ENCODE results near the gene NUDT7.

Gene NUDT7

GRCh38 chr16:77767826-77768225, 45.5 kb downstream of the NUDT7 start:
- peaks cover 10% of the 10 kb centered on the region in 2 experiments for H3K4me1 ChIP-seq (ENCODE audit: control insufficient read depth in 1 of 2, insufficient read depth in 2 of 2, low read length in 2 of 2)
- H3K14ac ChIP-seq (ENCODE audit: low read length), result no peak overlapping the region
- no peak overlapping the region for H3K27ac ChIP-seq (ENCODE audit: low read depth, low read length)
- no peaks in the 10 kb centered on the region for H3K36me3 ChIP-seq (ENCODE audit: control insufficient read depth in 1 of 2, insufficient read depth in 2 of 2, low read length in 2 of 2)
- H3K4me2 ChIP-seq (ENCODE audit: low read length), result no peak overlapping the region
- H2BK120ac ChIP-seq (ENCODE audit: insufficient read depth, low read length, poor library complexity), result no peak overlapping the region
- H3K79me1 ChIP-seq (ENCODE audit: low read length), result peaks cover 2% of the 10 kb centered on the region
- no peak overlapping the region for H2BK5ac ChIP-seq (ENCODE audit: low read depth, low read length, poor library complexity)
- no peak overlapping the region for H3K18ac ChIP-seq (ENCODE audit: low read length)
- H4K91ac ChIP-seq (ENCODE audit: low read depth, low read length), result no peak overlapping the region
- H4K12ac ChIP-seq (ENCODE audit: low read depth, low read length), result no peak overlapping the region
- DNase-seq, result no peak
- H2AK5ac ChIP-seq (ENCODE audit: low read length), result no peak overlapping the region
- H3K23ac ChIP-seq (ENCODE audit: low read length), result no peak overlapping the region
- H3K4me3 ChIP-seq (ENCODE audit: low read depth, low read length), result no peak overlapping the region
- H3K9me3 ChIP-seq (ENCODE audit: insufficient read depth, low read depth, low read length), result no peaks in the 10 kb centered on the region
- H2BK12ac ChIP-seq (ENCODE audit: low read length), result no peak overlapping the region
- H2AFZ ChIP-seq (ENCODE audit: insufficient read depth, low read length, poor library complexity), result no peak overlapping the region
- H3K4ac ChIP-seq (ENCODE audit: low read depth, low read length), result no peak overlapping the region
- H4K8ac ChIP-seq (ENCODE audit: low read depth, low read length), result no peak overlapping the region
- no peaks in the 10 kb centered on the region for H3K79me2 ChIP-seq (ENCODE audit: control insufficient read depth, insufficient read depth, low read length, poor library complexity)
- no peaks in the 10 kb centered on the region for H3K27me3 ChIP-seq (ENCODE audit: insufficient read depth, low read length)
- no CpG with 5 or more reads among the region's 3 CpGs for WGBS (ENCODE audit: extremely low coverage, insufficient coverage, insufficient read length)
- no peak overlapping the region for H3K9ac ChIP-seq (ENCODE audit: low read length)

- H2BK120ac ChIP-seq (ENCODE audit: insufficient read depth, low read length, poor library complexity), result no peak overlapping the region
- H3K23ac ChIP-seq (ENCODE audit: low read length), result no peak overlapping the region
- no peak overlapping the region for H3K27ac ChIP-seq (ENCODE audit: low read depth, low read length)
- no peaks in the 10 kb centered on the region for H3K79me2 ChIP-seq (ENCODE audit: control insufficient read depth, insufficient read depth, low read length, poor library complexity)
- H3K79me1 ChIP-seq (ENCODE audit: low read length), result peaks cover 3% of the 10 kb centered on the region
- no peak overlapping the region for H2BK12ac ChIP-seq (ENCODE audit: low read length)
- no peak overlapping the region for H2BK5ac ChIP-seq (ENCODE audit: low read depth, low read length, poor library complexity)
- DNase-seq, result no peak
- no peak overlapping the region for H3K4ac ChIP-seq (ENCODE audit: low read depth, low read length)
- H3K4me2 ChIP-seq (ENCODE audit: low read length), result no peak overlapping the region
- no peak overlapping the region for H2AFZ ChIP-seq (ENCODE audit: insufficient read depth, low read length, poor library complexity)
- no peak overlapping the region for H3K14ac ChIP-seq (ENCODE audit: low read length)
- H4K8ac ChIP-seq (ENCODE audit: low read depth, low read length), result no peak overlapping the region
- no peak overlapping the region for H3K4me3 ChIP-seq (ENCODE audit: low read depth, low read length)
- no peaks in the 10 kb centered on the region for H3K9me3 ChIP-seq (ENCODE audit: insufficient read depth, low read depth, low read length)
- WGBS (ENCODE audit: extremely low coverage, insufficient coverage, insufficient read length), result no CpG with 5 or more reads among the region's 6 CpGs
- H3K27me3 ChIP-seq (ENCODE audit: insufficient read depth, low read length), result no peaks in the 10 kb centered on the region
- H3K18ac ChIP-seq (ENCODE audit: low read length), result no peak overlapping the region
- H3K36me3 ChIP-seq (ENCODE audit: control insufficient read depth in 1 of 2, insufficient read depth in 2 of 2, low read length in 2 of 2), result no peaks in the 10 kb centered on the region
- H3K9ac ChIP-seq (ENCODE audit: low read length), result no peak overlapping the region
- no peak overlapping the region for H2AK5ac ChIP-seq (ENCODE audit: low read length)
- H4K12ac ChIP-seq (ENCODE audit: low read depth, low read length), result no peak overlapping the region
- H4K91ac ChIP-seq (ENCODE audit: low read depth, low read length), result no peak overlapping the region
- H3K4me1 ChIP-seq (ENCODE audit: control insufficient read depth in 1 of 2, insufficient read depth in 2 of 2, low read length in 2 of 2), result peaks cover 10 to 11% of the 10 kb centered on the region in 2 experiments
These were observed 53.9 kb downstream of the NUDT7 start for GRCh38 chr16:77775911-77776909.

GRCh38 chr16:77777745-77778144, 55.4 kb downstream of the NUDT7 start:
- H3K79me2 ChIP-seq (ENCODE audit: control insufficient read depth, insufficient read depth, low read length, poor library complexity), result no peaks in the 10 kb centered on the region

GRCh38 chr16:77780378-77780837, 58.1 kb downstream of the NUDT7 start:
- H3K23ac ChIP-seq (ENCODE audit: low read length), result no peak overlapping the region

More at GRCh38 chr16:77777745-77778144, 55.4 kb downstream of the NUDT7 start:
- Histone ChIP-seq H3K9ac (ENCODE audit: low read length) (no peak overlapping the region), H4K91ac (ENCODE audit: low read depth, low read length) (peak overlapping the region; percentile 59), H3K14ac (ENCODE audit: low read length) (no peak overlapping the region), H2BK5ac (ENCODE audit: low read depth, low read length, poor library complexity) (no peak overlapping the region), H3K79me1 (ENCODE audit: low read length) (peaks cover 3% of the 10 kb centered on the region), H3K18ac (ENCODE audit: low read length) (no peak overlapping the region), H3K27ac (ENCODE audit: low read depth, low read length) (no peak overlapping the region), H4K12ac (ENCODE audit: low read depth, low read length) (no peak overlapping the region), H2BK120ac (ENCODE audit: insufficient read depth, low read length, poor library complexity) (no peak overlapping the region), H3K9me3 (ENCODE audit: insufficient read depth, low read depth, low read length) (no peaks in the 10 kb centered on the region), H2AFZ (ENCODE audit: insufficient read depth, low read length, poor library complexity) (no peak overlapping the region), H3K36me3 (ENCODE audit: control insufficient read depth in 1 of 2, insufficient read depth in 2 of 2, low read length in 2 of 2) (no peaks in the 10 kb centered on the region), H3K4me2 (ENCODE audit: low read length) (no peak overlapping the region), H3K4ac (ENCODE audit: low read depth, low read length) (no peak overlapping the region), H3K4me3 (ENCODE audit: low read depth, low read length) (no peak overlapping the region), H2BK12ac (ENCODE audit: low read length) (no peak overlapping the region), H4K8ac (ENCODE audit: low read depth, low read length) (no peak overlapping the region), H3K23ac (ENCODE audit: low read length) (no peak overlapping the region), H3K27me3 (ENCODE audit: insufficient read depth, low read length) (no peaks in the 10 kb centered on the region), H2AK5ac (ENCODE audit: low read length) (no peak overlapping the region), H3K4me1 (ENCODE audit: control insufficient read depth in 1 of 2, insufficient read depth in 2 of 2, low read length in 2 of 2) (peaks cover 10 to 11% of the 10 kb centered on the region in 2 experiments)
- DNase-seq, result no peak
- no CpG with 5 or more reads among the region's 4 CpGs for WGBS (ENCODE audit: extremely low coverage, insufficient coverage, insufficient read length)

More at GRCh38 chr16:77780378-77780837, 58.1 kb downstream of the NUDT7 start:
- Histone ChIP-seq H4K12ac (ENCODE audit: low read depth, low read length) (no peak overlapping the region), H3K9ac (ENCODE audit: low read length) (no peak overlapping the region), H2AFZ (ENCODE audit: insufficient read depth, low read length, poor library complexity) (no peak overlapping the region), H3K4me3 (ENCODE audit: low read depth, low read length) (no peak overlapping the region), H4K91ac (ENCODE audit: low read depth, low read length) (no peak overlapping the region), H2BK120ac (ENCODE audit: insufficient read depth, low read length, poor library complexity) (peak overlapping the region; percentile 2), H3K27me3 (ENCODE audit: insufficient read depth, low read length) (no peaks in the 10 kb centered on the region), H3K4me1 (ENCODE audit: control insufficient read depth in 1 of 2, insufficient read depth in 2 of 2, low read length in 2 of 2) (peaks cover 10 to 11% of the 10 kb centered on the region in 2 experiments), H3K4me2 (ENCODE audit: low read length) (no peak overlapping the region), H3K4ac (ENCODE audit: low read depth, low read length) (no peak overlapping the region), H3K79me1 (ENCODE audit: low read length) (peaks cover 3% of the 10 kb centered on the region), H3K27ac (ENCODE audit: low read depth, low read length) (peak overlapping the region; percentile 64), H2BK12ac (ENCODE audit: low read length) (no peak overlapping the region), H3K14ac (ENCODE audit: low read length) (no peak overlapping the region), H2AK5ac (ENCODE audit: low read length) (no peak overlapping the region), H3K79me2 (ENCODE audit: control insufficient read depth, insufficient read depth, low read length, poor library complexity) (no peaks in the 10 kb centered on the region), H3K18ac (ENCODE audit: low read length) (peak overlapping the region; percentile 23), H4K8ac (ENCODE audit: low read depth, low read length) (peak overlapping the region; percentile 35), H2BK5ac (ENCODE audit: low read depth, low read length, poor library complexity) (no peak overlapping the region), H3K9me3 (ENCODE audit: insufficient read depth, low read depth, low read length) (no peaks in the 10 kb centered on the region), H3K36me3 (ENCODE audit: control insufficient read depth in 1 of 2, insufficient read depth in 2 of 2, low read length in 2 of 2) (no peaks in the 10 kb centered on the region)
- peak; percentile 17 to 37 for DNase-seq
- no CpG with 5 or more reads among the region's 9 CpGs for WGBS (ENCODE audit: extremely low coverage, insufficient coverage, insufficient read length)

Data from trophoblast cell (in vitro differentiated cells and primary cell).